IPS-15b (cell line): Measurements from ENCODE around the gene ADAM17.
"Not testable (repeated sequence)": the region's sequence is repeated elsewhere in the genome, so short reads cannot be mapped to it uniquely, and the experiment has no call there.

Source experiments
- H3K27me3 ChIP-seq: one replicate; pipeline ENCODE4 v1.6.1; 2013; ENCODE audit warnings: low read length; ENCODE audit not compliant: control insufficient read depth, insufficient read depth
- H3K36me3 ChIP-seq: one replicate; pipeline ENCODE4 v1.6.1; 2013; ENCODE audit warnings: low read length; ENCODE audit not compliant: control insufficient read depth, insufficient read depth
- H3K4me1 ChIP-seq: one replicate; pipeline ENCODE4 v1.6.1; 2013; ENCODE audit warnings: mild to moderate bottlenecking, low read length; ENCODE audit not compliant: control insufficient read depth, insufficient read depth
- H3K4me3 ChIP-seq: one replicate; pipeline ENCODE4 v1.5.1; 2013; ENCODE audit warnings: low read depth, low read length
- H3K9ac ChIP-seq: one replicate; pipeline ENCODE4 v1.6.1; 2013; ENCODE audit warnings: low read depth, mild to moderate bottlenecking, low read length
- H3K9me3 ChIP-seq: one replicate; pipeline ENCODE4 v1.6.1; 2013; ENCODE audit warnings: mild to moderate bottlenecking, low read length; ENCODE audit not compliant: control insufficient read depth, insufficient read depth

ADAM17 gene

GRCh38 chr2:9586465-9586864 is 30.8 kb upstream of the ADAM17 start:
- Histone ChIP-seq H3K4me1 (no peaks in the 10 kb centered on the region), H3K9me3 (no peaks in the 10 kb centered on the region), H3K36me3 (peaks cover 11% of the 10 kb centered on the region), H3K9ac (no peak overlapping the region), H3K4me3 (no peak overlapping the region), H3K27me3 (no peaks in the 10 kb centered on the region)

GRCh38 chr2:9585486-9585885 is 29.9 kb upstream of the ADAM17 start:
- Histone ChIP-seq H3K36me3 (peaks cover 11% of the 10 kb centered on the region), H3K4me1 (no peaks in the 10 kb centered on the region)

GRCh38 chr2:9584902-9585301 is 29.3 kb upstream of the ADAM17 start:
- not testable (repeated sequence) for H3K9ac ChIP-seq, H3K4me3 ChIP-seq, H3K9me3 ChIP-seq, H3K27me3 ChIP-seq, H3K4me1 ChIP-seq
- H3K36me3 ChIP-seq: peaks cover 11% of the 10 kb centered on the region

More at GRCh38 chr2:9585486-9585885, 29.9 kb upstream of the ADAM17 start:
- Histone ChIP-seq H3K27me3 (no peaks in the 10 kb centered on the region), H3K4me3 (no peak overlapping the region), H3K9me3 (no peaks in the 10 kb centered on the region), H3K9ac (no peak overlapping the region)

DNA sequence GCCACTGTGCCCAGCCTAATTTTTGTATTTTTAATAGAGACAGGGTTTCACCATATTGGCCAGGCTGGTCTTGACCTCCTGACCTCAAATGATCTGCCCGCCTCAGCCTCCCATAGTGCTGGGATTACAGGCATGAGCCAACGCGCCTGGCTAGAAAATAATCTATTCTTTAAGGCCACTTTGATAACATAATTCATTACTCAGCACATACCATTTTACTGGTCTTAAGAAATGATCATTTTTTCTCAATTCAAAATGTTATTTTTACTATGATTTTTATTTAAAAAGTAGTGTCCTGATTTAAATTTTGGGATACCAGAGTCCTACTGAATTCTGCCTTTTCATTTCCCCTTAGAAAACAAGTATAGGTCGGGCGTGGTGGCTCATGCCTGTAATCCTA is 27.0 kb upstream of the ADAM17 start:
- Histone ChIP-seq H3K4me3 (no peak overlapping the region), H3K4me1 (no peaks in the 10 kb centered on the region), H3K9me3 (no peaks in the 10 kb centered on the region), H3K9ac (no peak overlapping the region), H3K27me3 (no peaks in the 10 kb centered on the region), H3K36me3 (peaks cover 11% of the 10 kb centered on the region)

GRCh38 chr2:9578467-9579235 is 23.0 kb upstream of the ADAM17 start:
- H3K36me3 ChIP-seq: peaks cover 4% of the 10 kb centered on the region

DNA sequence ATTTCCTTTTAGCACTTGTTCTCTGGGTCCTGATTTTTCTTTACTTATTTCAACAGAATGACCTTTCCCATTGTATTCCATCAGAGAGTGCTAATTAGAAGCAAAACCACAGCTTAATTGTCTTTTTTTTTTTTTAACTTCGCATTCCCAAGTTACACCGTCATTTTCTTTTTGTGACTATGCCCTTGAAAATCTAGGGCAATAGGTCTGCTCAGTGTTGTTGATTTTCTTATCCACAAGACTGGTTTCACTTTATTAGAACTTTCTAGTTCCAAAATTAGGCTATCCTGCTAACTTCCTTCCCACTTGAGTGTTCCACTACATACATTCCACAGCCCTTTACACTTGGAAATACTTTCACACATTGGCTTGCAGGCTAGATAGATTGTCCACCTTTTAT is 18.7 kb upstream of the ADAM17 start:
- Histone ChIP-seq H3K9me3 (no peaks in the 10 kb centered on the region), H3K9ac (no peak overlapping the region), H3K27me3 (no peaks in the 10 kb centered on the region), H3K36me3 (no peaks in the 10 kb centered on the region), H3K4me3 (no peak overlapping the region), H3K4me1 (no peaks in the 10 kb centered on the region)

More at GRCh38 chr2:9578467-9579235, 23.0 kb upstream of the ADAM17 start:
- Histone ChIP-seq H3K9ac (no peak overlapping the region), H3K27me3 (no peaks in the 10 kb centered on the region), H3K9me3 (no peaks in the 10 kb centered on the region), H3K4me3 (no peak overlapping the region), H3K4me1 (no peaks in the 10 kb centered on the region)

GRCh38 chr2:9573840-9574239 is 18.2 kb upstream of the ADAM17 start:
- H3K9me3 ChIP-seq: no peaks in the 10 kb centered on the region
- no peaks in the 10 kb centered on the region for H3K27me3 ChIP-seq
- H3K9ac ChIP-seq: no peak overlapping the region
- no peaks in the 10 kb centered on the region for H3K4me1 ChIP-seq
- H3K36me3 ChIP-seq: no peaks in the 10 kb centered on the region
- H3K4me3 ChIP-seq: no peak overlapping the region

DNA sequence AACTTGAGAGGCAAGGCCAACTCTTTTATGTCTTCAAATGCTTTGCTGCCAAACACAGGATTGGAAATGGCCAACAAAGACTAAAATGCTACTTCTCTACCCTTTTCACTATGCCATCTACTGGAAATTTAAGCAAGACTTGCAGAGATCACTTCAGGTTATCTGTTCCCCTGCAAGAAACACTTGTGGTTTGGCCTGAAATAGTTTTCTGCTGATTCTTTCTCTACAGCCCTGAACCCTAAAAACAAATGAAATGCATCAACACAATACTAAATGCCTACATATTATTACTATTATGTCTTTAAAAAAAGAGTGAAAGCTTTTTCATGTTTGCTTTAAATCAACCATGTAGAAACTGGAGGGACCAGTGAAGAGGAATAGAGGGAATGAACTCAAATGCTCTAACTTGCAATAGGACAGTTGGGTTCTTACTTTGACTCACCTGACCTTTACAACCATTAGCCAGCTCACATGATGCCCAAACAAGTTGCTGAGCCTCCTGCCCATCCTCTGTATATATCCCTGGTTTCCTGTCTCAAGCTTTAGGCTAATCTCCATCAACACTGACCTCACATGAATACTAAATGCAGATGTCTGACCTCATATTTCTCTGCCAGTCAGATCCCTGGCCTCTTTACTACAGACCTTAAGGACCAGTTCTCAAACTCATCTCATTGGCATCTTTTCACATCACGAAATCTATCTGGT is 17.5 kb upstream of the ADAM17 start:
- Histone ChIP-seq H3K9me3 (no peaks in the 10 kb centered on the region), H3K36me3 (no peaks in the 10 kb centered on the region), H3K27me3 (no peaks in the 10 kb centered on the region), H3K4me3 (no peak overlapping the region), H3K9ac (no peak overlapping the region), H3K4me1 (no peaks in the 10 kb centered on the region)

GRCh38 chr2:9570182-9571060 is 14.8 kb upstream of the ADAM17 start:
- Histone ChIP-seq H3K9ac (no peak overlapping the region), H3K4me3 (no peak overlapping the region), H3K9me3 (no peaks in the 10 kb centered on the region), H3K27me3 (no peaks in the 10 kb centered on the region), H3K4me1 (no peaks in the 10 kb centered on the region), H3K36me3 (no peaks in the 10 kb centered on the region)

DNA sequence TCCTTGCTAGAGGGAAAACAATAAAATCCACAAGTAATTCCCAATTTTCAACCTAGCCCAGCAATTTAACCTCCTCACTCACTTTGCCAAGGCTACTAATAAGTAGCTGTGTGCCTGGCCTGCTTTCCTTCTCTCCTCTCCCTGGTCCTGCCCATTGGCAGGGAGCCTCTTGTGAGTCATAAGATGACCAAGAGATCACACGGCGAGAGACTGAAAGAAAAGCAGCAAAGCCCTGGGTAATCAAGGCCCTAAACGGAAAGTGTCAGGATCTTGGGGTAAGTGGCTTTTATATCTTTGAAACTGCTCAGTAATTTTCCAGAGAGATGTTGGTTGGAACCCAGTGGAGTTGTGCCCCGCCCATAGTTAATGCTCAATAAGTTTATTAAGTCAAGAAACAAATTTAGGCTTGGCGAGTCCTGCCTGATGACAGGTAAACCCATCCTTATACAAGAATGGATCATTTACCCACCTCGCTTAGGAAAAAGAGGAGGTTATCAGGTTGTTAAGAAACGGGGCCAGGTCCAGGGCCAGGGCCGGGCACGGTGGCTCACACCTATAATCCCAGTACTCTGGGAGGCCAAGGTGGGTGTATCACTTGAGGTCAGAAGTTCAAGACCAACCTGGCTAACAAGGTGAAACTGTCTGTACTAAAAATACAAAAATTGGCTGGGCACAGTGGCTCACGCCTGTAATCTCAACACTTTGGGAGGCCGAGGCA is 10.0 kb upstream of the ADAM17 start:
- no peaks in the 10 kb centered on the region for H3K4me1 ChIP-seq
- no peaks in the 10 kb centered on the region for H3K36me3 ChIP-seq
- no peak overlapping the region for H3K4me3 ChIP-seq
- H3K27me3 ChIP-seq: no peaks in the 10 kb centered on the region
- H3K9ac ChIP-seq: no peak overlapping the region
- no peaks in the 10 kb centered on the region for H3K9me3 ChIP-seq

- Histone ChIP-seq H3K36me3 (no peaks in the 10 kb centered on the region), H3K27me3 (no peaks in the 10 kb centered on the region), H3K9ac (no peak overlapping the region), H3K4me1 (peaks cover 3% of the 10 kb centered on the region), H3K9me3 (no peaks in the 10 kb centered on the region), H3K4me3 (no peak overlapping the region)
These were observed 5.0 kb upstream of the ADAM17 start for GRCh38 chr2:9560628-9561027.
